Measurements from ENCODE around the gene NUP43. TPM values are rescaled to one million over a fixed set of nuclear protein-coding genes. Genes with fewer than 3 reads are reported as not detected.
"Not testable (repeated sequence)": the region's sequence is repeated elsewhere in the genome, so short reads cannot be mapped to it uniquely, and the experiment has no call there.

The NUP43 gene
- total and polyA plus RNA-seq, 3 donors from 2014 or later = 14.8 to 32.2 (median 28.3) TPM

DNA sequence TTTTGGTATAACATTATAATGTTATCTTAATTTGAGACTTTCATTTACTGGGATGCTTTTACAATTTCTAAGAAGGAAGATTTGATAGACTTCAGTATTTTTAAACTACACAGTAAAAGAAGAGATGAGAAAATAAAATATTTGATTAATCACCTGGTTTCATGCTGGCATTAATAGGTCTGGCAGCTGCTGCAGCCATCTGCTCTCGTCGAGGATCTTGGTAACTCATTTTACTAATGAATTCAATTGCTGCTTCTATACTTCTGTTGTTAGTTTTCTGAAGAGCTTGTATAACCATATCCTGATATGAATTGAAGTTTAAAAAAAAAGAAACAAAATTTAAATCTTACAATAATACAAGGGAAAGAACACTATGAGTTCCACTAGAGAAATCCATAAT lies 51.4 kb downstream of the NUP43 start:
- H3K27ac ChIP-seq = no peak overlapping the region
- no peaks in the 10 kb centered on the region for H3K4me1 ChIP-seq
- H3K27me3 ChIP-seq = no peaks in the 10 kb centered on the region
- intact Hi-C loops (cut with DNase I; ENCODE audit: low total_unique reads) = no loop called here
- WGBS, 2 donors = 78 to 82% methylated on average over 2 of the region's 2 CpGs
- TF ChIP-seq, protein P1, sequence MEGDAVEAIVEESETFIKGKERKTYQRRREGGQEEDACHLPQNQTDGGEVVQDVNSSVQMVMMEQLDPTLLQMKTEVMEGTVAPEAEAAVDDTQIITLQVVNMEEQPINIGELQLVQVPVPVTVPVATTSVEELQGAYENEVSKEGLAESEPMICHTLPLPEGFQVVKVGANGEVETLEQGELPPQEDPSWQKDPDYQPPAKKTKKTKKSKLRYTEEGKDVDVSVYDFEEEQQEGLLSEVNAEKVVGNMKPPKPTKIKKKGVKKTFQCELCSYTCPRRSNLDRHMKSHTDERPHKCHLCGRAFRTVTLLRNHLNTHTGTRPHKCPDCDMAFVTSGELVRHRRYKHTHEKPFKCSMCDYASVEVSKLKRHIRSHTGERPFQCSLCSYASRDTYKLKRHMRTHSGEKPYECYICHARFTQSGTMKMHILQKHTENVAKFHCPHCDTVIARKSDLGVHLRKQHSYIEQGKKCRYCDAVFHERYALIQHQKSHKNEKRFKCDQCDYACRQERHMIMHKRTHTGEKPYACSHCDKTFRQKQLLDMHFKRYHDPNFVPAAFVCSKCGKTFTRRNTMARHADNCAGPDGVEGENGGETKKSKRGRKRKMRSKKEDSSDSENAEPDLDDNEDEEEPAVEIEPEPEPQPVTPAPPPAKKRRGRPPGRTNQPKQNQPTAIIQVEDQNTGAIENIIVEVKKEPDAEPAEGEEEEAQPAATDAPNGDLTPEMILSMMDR (IDR thresholded peaks at IDR 0.05) = no peak
- no peak for TF ChIP-seq POLR2A (IDR thresholded peaks at IDR 0.05)
- H3K9me3 ChIP-seq = no peaks in the 10 kb centered on the region
- H3K4me3 ChIP-seq = no peak overlapping the region
- DNase-seq = no peak
- H3K36me3 ChIP-seq (ENCODE audit: low read depth, missing control alignments) = no peaks in the 10 kb centered on the region

DNA sequence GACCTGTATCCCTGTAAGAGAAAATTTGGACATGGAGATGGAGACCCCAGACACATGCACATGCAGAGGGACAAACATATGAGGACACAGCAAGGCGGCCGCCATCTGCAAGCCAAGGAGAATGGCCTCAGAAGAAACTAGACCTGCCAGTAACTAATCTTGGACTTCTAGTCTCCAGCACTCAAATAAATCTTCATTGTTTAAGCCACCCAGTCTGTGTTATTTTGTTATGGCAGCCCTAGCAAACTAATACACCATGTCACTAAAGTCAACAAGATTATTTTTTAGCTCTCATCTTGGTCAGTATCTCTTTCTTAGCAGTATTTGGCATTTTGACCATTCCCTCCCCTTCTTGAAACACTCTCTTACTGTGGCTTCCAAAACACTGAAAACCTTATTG lies 55.1 kb downstream of the NUP43 start:
- no peak for TF ChIP-seq POLR2A (IDR thresholded peaks at IDR 0.05)
- TF ChIP-seq, protein P1 (IDR thresholded peaks at IDR 0.05) = no peak
- Histone ChIP-seq H3K36me3 (ENCODE audit: low read depth, missing control alignments) (no peaks in the 10 kb centered on the region), H3K9me3 (no peaks in the 10 kb centered on the region), H3K27ac (no peak overlapping the region), H3K4me1 (no peaks in the 10 kb centered on the region), H3K27me3 (no peaks in the 10 kb centered on the region), H3K4me3 (no peak overlapping the region)
- intact Hi-C loops (cut with DNase I; ENCODE audit: low total_unique reads) = no loop called here
- 93 to 100% methylated on average over 2 of the region's 2 CpGs for WGBS, 2 donors
- no peak for DNase-seq

DNA sequence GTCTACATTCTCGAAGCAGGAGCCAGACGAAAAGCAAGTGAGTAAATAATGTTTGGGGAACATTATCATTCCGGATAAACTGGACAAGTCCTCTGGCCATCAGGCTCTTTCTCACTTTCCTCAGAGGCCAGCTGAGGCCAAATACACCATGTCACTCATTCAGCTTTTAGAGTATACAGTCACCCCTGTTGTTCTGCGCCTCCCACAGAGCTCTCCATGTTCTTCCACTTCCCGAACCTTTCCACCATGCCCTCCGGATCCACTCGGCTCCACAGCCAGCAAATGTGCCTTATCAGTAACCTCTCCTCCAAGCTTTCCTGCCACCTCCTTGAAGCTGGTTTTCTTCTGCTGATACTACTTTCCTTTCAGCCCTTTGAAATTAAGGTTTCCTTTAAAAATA lies 60.1 kb downstream of the NUP43 start:
- H3K4me3 ChIP-seq = no peak overlapping the region
- H3K27ac ChIP-seq = no peak overlapping the region
- WGBS, 2 donors = 60 to 73% methylated on average over 7 of the region's 7 CpGs
- intact Hi-C loops (cut with DNase I; ENCODE audit: low total_unique reads) = no loop called here
- no peaks in the 10 kb centered on the region for H3K9me3 ChIP-seq
- no peak for DNase-seq
- no peak for TF ChIP-seq POLR2A (IDR thresholded peaks at IDR 0.05)
- TF ChIP-seq, protein P1 (IDR thresholded peaks at IDR 0.05) = no peak
- H3K27me3 ChIP-seq = no peaks in the 10 kb centered on the region
- H3K4me1 ChIP-seq = no peaks in the 10 kb centered on the region
- H3K36me3 ChIP-seq (ENCODE audit: low read depth, missing control alignments) = no peaks in the 10 kb centered on the region

DNA sequence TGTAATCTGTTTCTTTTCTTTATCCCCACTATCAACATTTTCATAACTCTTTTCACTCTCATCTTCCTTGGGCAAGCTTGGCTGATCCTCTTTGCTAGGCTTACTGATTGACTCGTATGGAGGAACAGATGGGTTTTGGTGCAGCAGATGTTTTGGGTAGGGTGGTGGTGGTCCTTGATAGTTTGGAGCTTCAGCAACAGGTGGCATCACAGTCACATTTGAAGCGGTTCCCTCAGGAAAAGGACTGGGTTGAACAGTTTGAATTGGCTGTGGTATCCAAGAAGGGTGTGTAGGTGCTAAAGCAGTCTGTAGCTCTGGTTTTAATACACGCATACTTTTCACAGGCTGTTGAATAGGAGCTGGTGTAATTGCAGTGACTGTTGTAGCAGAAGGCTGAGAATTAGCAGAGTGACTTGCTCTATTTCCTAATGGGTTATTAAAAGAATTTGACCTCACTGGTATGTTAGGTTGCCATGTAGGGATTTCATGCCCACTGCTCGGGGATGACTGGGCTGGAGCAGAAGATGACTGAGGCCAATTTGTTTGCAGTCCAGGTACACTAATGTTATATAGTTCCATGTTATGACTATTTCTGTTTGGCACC lies 63.0 kb downstream of the NUP43 start:
- Histone ChIP-seq H3K4me3 (no peak overlapping the region), H3K36me3 (ENCODE audit: low read depth, missing control alignments) (no peaks in the 10 kb centered on the region), H3K27me3 (no peaks in the 10 kb centered on the region), H3K4me1 (no peaks in the 10 kb centered on the region), H3K9me3 (no peaks in the 10 kb centered on the region), H3K27ac (no peak overlapping the region)
- intact Hi-C loops (cut with DNase I; ENCODE audit: low total_unique reads) = no loop called here
- WGBS, 2 donors = 92 to 98% methylated on average over 4 of the region's 4 CpGs
- no peak for DNase-seq
- TF ChIP-seq, protein P1 (IDR thresholded peaks at IDR 0.05) = no peak
- no peak for TF ChIP-seq POLR2A (IDR thresholded peaks at IDR 0.05)

DNA sequence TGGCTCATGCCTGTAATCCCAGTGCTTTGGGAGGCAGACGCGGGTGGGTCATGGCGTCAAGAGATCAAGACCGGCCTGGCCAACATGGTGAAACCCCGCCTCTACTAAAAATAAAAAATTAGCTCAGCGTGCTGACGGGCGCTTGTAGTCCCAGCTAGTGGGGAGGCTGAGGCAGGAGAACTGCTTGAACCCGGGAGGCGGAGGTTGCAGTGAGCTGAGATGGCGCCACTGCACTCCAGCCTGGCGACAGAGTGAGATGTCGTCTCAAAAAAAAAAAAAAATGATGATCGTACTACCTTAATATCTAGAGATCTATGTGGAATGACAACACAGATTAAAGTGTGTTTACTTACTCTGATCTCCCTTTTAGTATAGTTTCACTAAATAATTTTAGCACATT lies 64.5 kb downstream of the NUP43 start:
- WGBS, 2 donors = 94 to 96% methylated on average over 14 of the region's 14 CpGs
- H3K36me3 ChIP-seq (ENCODE audit: low read depth, missing control alignments); H3K27me3 ChIP-seq; H3K9me3 ChIP-seq; DNase-seq; H3K27ac ChIP-seq; H3K4me3 ChIP-seq; H3K4me1 ChIP-seq; intact Hi-C loops (cut with DNase I; ENCODE audit: low total_unique reads): not testable (repeated sequence)
